Measurements from ENCODE around the gene NPIPB2. TPM values are rescaled to one million over a fixed set of nuclear protein-coding genes. Genes with fewer than 3 reads are reported as not detected.
"Not testable (repeated sequence)": the region's sequence is repeated elsewhere in the genome, so short reads cannot be mapped to it uniquely, and the experiment has no call there.

Gene NPIPB2
- total RNA-seq, 4 donors from 2014 or later = 4.7 to 48.8 (median 16.7) TPM

GRCh38 chr16:11973070-11973469 lies 31.2 kb upstream of the NPIPB2 start:
- no peak overlapping the region for H3K4me3 ChIP-seq
- no peaks in the 10 kb centered on the region for H3K9me3 ChIP-seq
- DNase-seq = no peak
- TF ChIP-seq POLR2A (IDR thresholded peaks at IDR 0.05) = no peak
- TF ChIP-seq CTCF (IDR thresholded peaks at IDR 0.05) = no peak
- no peaks in the 10 kb centered on the region for H3K36me3 ChIP-seq
- no peaks in the 10 kb centered on the region for H3K27me3 ChIP-seq
- no peak overlapping the region for H3K27ac ChIP-seq
- H3K4me1 ChIP-seq = peaks cover 0 to 18% (median 7%) of the 10 kb centered on the region in 4 donors

- no peaks in the 10 kb centered on the region for H3K9me3 ChIP-seq
- DNase-seq = no peak
- H3K36me3 ChIP-seq = no peaks in the 10 kb centered on the region
- H3K27ac ChIP-seq = no peak overlapping the region
- no peak overlapping the region for H3K4me3 ChIP-seq
- peak in 3 of 6 experiments; percentile 6 to 35 (median 31) for TF ChIP-seq CTCF (IDR thresholded peaks at IDR 0.05)
- TF ChIP-seq POLR2A (IDR thresholded peaks at IDR 0.05) = no peak
- H3K27me3 ChIP-seq = no peaks in the 10 kb centered on the region
- H3K4me1 ChIP-seq = peaks cover 0 to 8% (median 3%) of the 10 kb centered on the region in 4 donors
Measured at GRCh38 chr16:11972128-11972527, 30.3 kb upstream of the NPIPB2 start.

GRCh38 chr16:11970292-11970691 lies 28.4 kb upstream of the NPIPB2 start:
- not testable (repeated sequence) for H3K27me3 ChIP-seq, DNase-seq, H3K4me3 ChIP-seq, H3K9me3 ChIP-seq, H3K27ac ChIP-seq, H3K36me3 ChIP-seq, H3K4me1 ChIP-seq

GRCh38 chr16:11968577-11968976 lies 26.7 kb upstream of the NPIPB2 start:
- Histone ChIP-seq H3K27me3 (no peaks in the 10 kb centered on the region), H3K9me3 (no peaks in the 10 kb centered on the region), H3K4me1 (peaks cover 0 to 10% (median 0%) of the 10 kb centered on the region in 4 donors), H3K4me3 (no peak overlapping the region), H3K36me3 (no peaks in the 10 kb centered on the region), H3K27ac (no peak overlapping the region)
- no peak for DNase-seq
- TF ChIP-seq CTCF (IDR thresholded peaks at IDR 0.05) (no peak), POLR2A (IDR thresholded peaks at IDR 0.05) (no peak)

GRCh38 chr16:11967195-11967911 lies 25.5 kb upstream of the NPIPB2 start:
- H3K27ac ChIP-seq = peak overlapping the region in 1 of 4 donors; percentile 69
- TF ChIP-seq POLR2A (IDR thresholded peaks at IDR 0.05) = no peak

GRCh38 chr16:11966173-11966572 lies 24.3 kb upstream of the NPIPB2 start:
- Histone ChIP-seq H3K27me3 (no peaks in the 10 kb centered on the region), H3K27ac (peak overlapping the region in 2 of 4 donors; percentile 69 to 71), H3K9me3 (no peaks in the 10 kb centered on the region), H3K36me3 (no peaks in the 10 kb centered on the region), H3K4me3 (no peak overlapping the region), H3K4me1 (peaks cover 0 to 11% (median 0%) of the 10 kb centered on the region in 4 donors)
- DNase-seq = no peak
- TF ChIP-seq POLR2A (IDR thresholded peaks at IDR 0.05) (no peak), CTCF (IDR thresholded peaks at IDR 0.05) (no peak)

More at GRCh38 chr16:11967195-11967911, 25.5 kb upstream of the NPIPB2 start:
- Histone ChIP-seq H3K9me3 (no peaks in the 10 kb centered on the region), H3K4me1 (peaks cover 0 to 11% (median 0%) of the 10 kb centered on the region in 4 donors), H3K27me3 (no peaks in the 10 kb centered on the region), H3K36me3 (no peaks in the 10 kb centered on the region), H3K4me3 (no peak overlapping the region)
- no peak for DNase-seq

Data from Peyer's patch (tissue), 4 donors.